GM19467 (cell line): ENCODE data around the gene GSX1.
"Not testable (repeated sequence)": the region's sequence is repeated elsewhere in the genome, so short reads cannot be mapped to it uniquely, and the experiment has no call there.

ENCODE experiments used
- ATAC-seq: cut with Tn5 transposase; IDR thresholded peaks from one replicate; pipeline ENCODE4 v1.9.1; 2021; ENCODE audit warnings: mild to moderate bottlenecking, moderate library complexity; ENCODE audit not compliant: unreplicated experiment

GSX1 gene

GRCh38 chr13:27793507-27794367 is 1.5 kb downstream of the GSX1 start:
- ATAC-seq = no peak

- no peak for ATAC-seq
Observed at GRCh38 chr13:27794368-27794691, 2.0 kb downstream of the GSX1 start.

GRCh38 chr13:27794921-27795717 is 2.8 kb downstream of the GSX1 start:
- ATAC-seq = no peak

GRCh38 chr13:27795718-27796019 is 3.4 kb downstream of the GSX1 start:
- no peak for ATAC-seq

- ATAC-seq = no peak
Observed at GRCh38 chr13:27796544-27797227, 4.4 kb downstream of the GSX1 start.

- ATAC-seq = no peak
Observed at GRCh38 chr13:27797228-27797624, 4.9 kb downstream of the GSX1 start.

- no peak for ATAC-seq
Observed at GRCh38 chr13:27806744-27807387, 14.6 kb downstream of the GSX1 start.

GRCh38 chr13:27808851-27809550 is 16.7 kb downstream of the GSX1 start:
- no peak for ATAC-seq

- ATAC-seq = no peak
Observed at GRCh38 chr13:27810009-27810408, 17.7 kb downstream of the GSX1 start.

GRCh38 chr13:27810461-27810860 is 18.2 kb downstream of the GSX1 start:
- ATAC-seq = no peak

- ATAC-seq = no peak
Observed at GRCh38 chr13:27813826-27814225, 21.5 kb downstream of the GSX1 start.

- not testable (repeated sequence) for ATAC-seq
Observed at GRCh38 chr13:27817832-27818231, 25.5 kb downstream of the GSX1 start.

- ATAC-seq = no peak
Observed at GRCh38 chr13:27820524-27821482, 28.5 kb downstream of the GSX1 start.

GRCh38 chr13:27821566-27821965 is 29.3 kb downstream of the GSX1 start:
- ATAC-seq = no peak

- ATAC-seq = no peak
Observed at GRCh38 chr13:27822258-27822872, 30.1 kb downstream of the GSX1 start.

GRCh38 chr13:27822873-27823311 is 30.6 kb downstream of the GSX1 start:
- no peak for ATAC-seq

- no peak for ATAC-seq
Observed at GRCh38 chr13:27824121-27824520, 31.8 kb downstream of the GSX1 start.

GRCh38 chr13:27825072-27825471 is 32.8 kb downstream of the GSX1 start:
- no peak for ATAC-seq
